Lung (tissue), 12 donors: ENCODE measurements around the gene GATB. TPM values are rescaled to one million over a fixed set of nuclear protein-coding genes. Genes with fewer than 3 reads are reported as not detected.

Experiments
- ATAC-seq: fragments of 200-7000 bp; cut with Tn5 transposase; one replicate; pipeline ENCODE4 v1.9.1; 2020; ENCODE audit warnings: moderate number of reproducible peaks; ENCODE audit not compliant: insufficient read depth, low FRiP score
- DNase-seq, 3 donors: peaks; one replicate each; pipeline ENCODE4 v3.0.0-alpha.2; 2013 to 2017
- H3K27ac ChIP-seq, 2 donors: one replicate each; pipeline ENCODE4 v1.5.1; 2013; ENCODE audit warnings: mild to moderate bottlenecking in 2 of 2, moderate library complexity in 2 of 2, control low read depth in 1 of 2, inconsistent platforms in 1 of 2, low read depth in 1 of 2, low read length in 1 of 2
- H3K27me3 ChIP-seq, 3 donors: one replicate each; pipeline ENCODE4 v1.5.1; 2013; ENCODE audit warnings: low read length in 2 of 3; ENCODE audit not compliant: control insufficient read depth in 3 of 3, insufficient read depth in 3 of 3
- H3K36me3 ChIP-seq, 4 donors: one replicate each; pipeline ENCODE4 v1.5.1; 2013; ENCODE audit warnings: low read length in 4 of 4, mild to moderate bottlenecking in 1 of 4, moderate library complexity in 1 of 4; ENCODE audit not compliant: control insufficient read depth in 4 of 4, insufficient read depth in 4 of 4
- H3K4me1 ChIP-seq, 5 donors: one replicate each; pipeline ENCODE4 v1.5.1; 2013; ENCODE audit warnings: low read length in 5 of 5, mild to moderate bottlenecking in 2 of 5, moderate library complexity in 1 of 5; ENCODE audit not compliant: control insufficient read depth in 5 of 5, insufficient read depth in 5 of 5
- H3K4me3 ChIP-seq: one replicate; pipeline ENCODE4 v1.5.1; 2013; ENCODE audit warnings: mild to moderate bottlenecking, control low read depth, moderate library complexity
- H3K9ac ChIP-seq, 2 donors: one replicate each; pipeline ENCODE4 v1.5.1; 2013; ENCODE audit warnings: low read length in 2 of 2, control low read depth in 1 of 2; ENCODE audit not compliant: insufficient read depth in 1 of 2
- H3K9me3 ChIP-seq, 4 donors: one replicate each; pipeline ENCODE4 v1.5.1; 2013; ENCODE audit warnings: low read length in 3 of 4, mild to moderate bottlenecking in 1 of 4, moderate library complexity in 1 of 4; ENCODE audit not compliant: control insufficient read depth in 4 of 4, insufficient read depth in 3 of 4
- CTCF ChIP-seq: IDR thresholded peaks from 2 replicates; pipeline ENCODE4 v1.5.1; 2012; ENCODE audit warnings: mild to moderate bottlenecking; ENCODE audit errors: control extremely low read depth, extremely low read depth
- WGBS, 2 donors: extraction: QIAGEN DNeasy Blood & Tissue Kit; methylation state at CpG; one replicate each; pipeline ENCODE4 v1.1.7; 2013; 5-methylcytosine and 5-hydroxymethylcytosine counted together
- polyA plus RNA-seq, 2 donors: library from polyadenylated mRNA; stranded (reverse); fragments of 200-250 nt; gene quantifications; one replicate each; pipeline ENCODE4 v1.2.1, GENCODE V29; 2013
- total RNA-seq, 2 donors: library from RNA; depleted of rRNA in 1 of 2; stranded (reverse); fragments of >200 nt in 1 of 2; gene quantifications; one replicate each; pipeline ENCODE4 v1.2.1, GENCODE V29; 2014 to 2021
- donor health status: control.
- donor health status: control.
- donor health status: Bipolar disorder and iron deficiency.
- donor health status: healthy.
- donor health status: DM: yes; HTN: yes; CAD: no.

GATB gene
- total and polyA plus RNA-seq, 4 donors, result 11.0 to 18.4 (median 15.6) TPM

- Histone ChIP-seq H3K36me3 (peaks cover 0 to 8% (median 0%) of the 10 kb centered on the region in 4 donors), H3K9me3 (peaks cover 0 to 3% (median 0%) of the 10 kb centered on the region in 4 donors), H3K4me3 (no peak overlapping the region), H3K9ac (no peak overlapping the region), H3K27me3 (no peaks in the 10 kb centered on the region), H3K4me1 (peaks cover 0 to 41% (median 9%) of the 10 kb centered on the region in 5 donors), H3K27ac (no peak overlapping the region)
- ATAC-seq (no peak), DNase-seq (no peak)
- 93 to 96% methylated on average over 5 of the region's 5 CpGs for WGBS, 2 donors
- TF ChIP-seq CTCF, result no peak
Measured at GRCh38 chr4:151670843-151671242, 90.0 kb downstream of the GATB start.

GRCh38 chr4:151669990-151670389, 90.8 kb downstream of the GATB start:
- H3K9ac ChIP-seq, result no peak overlapping the region
- H3K27me3 ChIP-seq, result no peaks in the 10 kb centered on the region
- no peak for ATAC-seq
- H3K9me3 ChIP-seq, result peaks cover 0 to 3% (median 0%) of the 10 kb centered on the region in 4 donors
- H3K4me3 ChIP-seq, result no peak overlapping the region
- WGBS, 2 donors, result 92 to 93% methylated on average over 9 of the region's 9 CpGs
- DNase-seq, result no peak
- no peak overlapping the region for H3K27ac ChIP-seq
- H3K4me1 ChIP-seq, result peaks cover 0 to 36% (median 7%) of the 10 kb centered on the region in 5 donors
- peaks cover 0 to 8% (median 0%) of the 10 kb centered on the region in 4 donors for H3K36me3 ChIP-seq
- TF ChIP-seq CTCF, result no peak

DNA sequence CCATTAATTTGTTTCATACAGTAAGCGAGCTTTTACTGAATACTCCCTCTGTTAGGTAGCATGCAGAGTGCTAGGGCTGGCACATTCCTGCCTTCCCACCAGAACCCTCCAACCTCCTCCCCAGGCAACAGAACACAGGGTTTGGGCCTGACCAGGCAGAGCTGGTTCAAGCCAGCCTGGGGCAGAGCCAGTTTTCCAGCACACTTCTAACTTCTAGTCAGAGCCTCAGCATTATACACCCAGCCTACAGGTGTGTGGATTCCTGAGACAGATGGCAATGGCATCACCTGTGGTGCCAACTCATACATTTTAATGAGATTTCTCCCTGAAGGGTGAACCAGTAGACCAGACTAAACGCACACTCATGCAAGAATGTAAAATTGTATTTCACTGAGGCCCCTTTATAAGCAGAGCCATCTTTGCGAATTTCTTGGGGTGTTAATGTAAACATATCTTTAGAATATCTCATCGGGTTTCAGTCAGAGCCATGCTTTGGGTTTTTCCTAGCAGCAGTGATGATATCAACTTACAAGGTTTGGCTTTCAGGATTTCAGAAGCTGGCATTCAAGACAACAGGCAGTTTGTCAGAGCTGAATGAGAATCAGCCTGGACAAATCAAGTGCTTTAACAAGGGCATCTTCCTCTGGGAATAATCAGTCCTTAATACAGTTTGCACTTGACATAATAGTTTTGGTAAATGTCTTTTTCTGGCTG, 92.0 kb downstream of the GATB start:
- no peak overlapping the region for H3K27ac ChIP-seq
- WGBS, 2 donors, result 88 to 91% methylated on average over 4 of the region's 4 CpGs
- TF ChIP-seq CTCF, result no peak
- ATAC-seq (no peak), DNase-seq (no peak)
- H3K36me3 ChIP-seq, result peaks cover 0 to 10% (median 0%) of the 10 kb centered on the region in 4 donors
- no peaks in the 10 kb centered on the region for H3K9me3 ChIP-seq
- H3K4me3 ChIP-seq, result no peak overlapping the region
- H3K4me1 ChIP-seq, result peaks cover 0 to 24% (median 5%) of the 10 kb centered on the region in 5 donors
- H3K27me3 ChIP-seq, result no peaks in the 10 kb centered on the region
- no peak overlapping the region for H3K9ac ChIP-seq
